NK-92 treated with Interleukin-12 subunit alpha and Interleukin-12 subunit beta, amount 100 ng/mL, for 24 hours (cell line): ENCODE measurements around the gene FCHO1.

Experiments
- DNase-seq: peaks from one replicate; lab custom pipeline; 2025; lab: John Stamatoyannopoulos, UW

FCHO1 gene

GRCh38 chr19:17735410-17735809 lies 15.9 kb upstream of the FCHO1 start:
- DNase-seq, result no peak

- no peak for DNase-seq
Observed at GRCh38 chr19:17737690-17738153, 13.6 kb upstream of the FCHO1 start.

GRCh38 chr19:17739121-17739875 lies 12.0 kb upstream of the FCHO1 start:
- DNase-seq, result no peak

GRCh38 chr19:17741456-17741855 lies 9.8 kb upstream of the FCHO1 start:
- DNase-seq, result no peak

- no peak for DNase-seq
Observed at GRCh38 chr19:17743874-17744580, 7.2 kb upstream of the FCHO1 start.

GRCh38 chr19:17747205-17748098 lies 3.8 kb upstream of the FCHO1 start:
- DNase-seq, result peak; percentile 94

- DNase-seq, result no peak
Observed at GRCh38 chr19:17748884-17749638, 2.2 kb upstream of the FCHO1 start.

GRCh38 chr19:17749912-17750317 lies 1.4 kb upstream of the FCHO1 start:
- DNase-seq, result no peak

- DNase-seq, result no peak
Observed at GRCh38 chr19:17751912-17752273, 616 bp downstream of the FCHO1 start.

- no peak for DNase-seq
Observed at GRCh38 chr19:17752865-17753639, 1.8 kb downstream of the FCHO1 start.

- DNase-seq, result no peak
Observed at GRCh38 chr19:17753976-17754375, 2.7 kb downstream of the FCHO1 start.

GRCh38 chr19:17754634-17755442 lies 3.6 kb downstream of the FCHO1 start:
- DNase-seq, result no peak

GRCh38 chr19:17755443-17755890 lies 4.2 kb downstream of the FCHO1 start:
- no peak for DNase-seq

- DNase-seq, result no peak
Observed at GRCh38 chr19:17755977-17756670, 4.8 kb downstream of the FCHO1 start.

- no peak for DNase-seq
Observed at GRCh38 chr19:17757125-17757524, 5.8 kb downstream of the FCHO1 start.

- DNase-seq, result no peak
Observed at GRCh38 chr19:17758515-17758914, 7.2 kb downstream of the FCHO1 start.

- DNase-seq, result no peak
Observed at GRCh38 chr19:17761148-17761547, 9.9 kb downstream of the FCHO1 start.

GRCh38 chr19:17762505-17763229 lies 11.4 kb downstream of the FCHO1 start:
- DNase-seq, result no peak

GRCh38 chr19:17764348-17764747 lies 13.1 kb downstream of the FCHO1 start:
- DNase-seq, result no peak
